Colonic mucosa (tissue), 4 donors: ENCODE data around the gene PKN1. TPM values are rescaled to one million over a fixed set of nuclear protein-coding genes. Genes with fewer than 3 reads are reported as not detected.
"Not testable (repeated sequence)": the region's sequence is repeated elsewhere in the genome, so short reads cannot be mapped to it uniquely, and the experiment has no call there.

Experiments
- DNase-seq: peaks from one replicate; pipeline ENCODE4 v3.0.0-alpha.2; 2020
- H3K27ac ChIP-seq: fragments of 200-600 bp; one replicate; pipeline ENCODE4 v1.8.0; 2021
- H3K27me3 ChIP-seq: fragments of 200-600 bp; one replicate; pipeline ENCODE4 v1.8.0; 2021
- H3K36me3 ChIP-seq: fragments of 200-600 bp; one replicate; pipeline ENCODE4 v1.8.0; 2021
- H3K4me1 ChIP-seq: fragments of 200-600 bp; one replicate; pipeline ENCODE4 v1.8.0; 2021; ENCODE audit warnings: mild to moderate bottlenecking
- H3K4me3 ChIP-seq: fragments of 200-600 bp; one replicate; pipeline ENCODE4 v1.8.0; 2021
- H3K9ac ChIP-seq, 2 donors: one replicate each; pipeline ENCODE4 v1.7.0; 2013; ENCODE audit warnings: control low read depth in 2 of 2, low read depth in 2 of 2, low read length in 2 of 2
- H3K9me3 ChIP-seq: fragments of 200-600 bp; one replicate; pipeline ENCODE4 v1.8.0; 2021
- intact Hi-C: fragments of 100-400 bp; cut with DNase I; formaldehyde crosslinking; loops from one replicate; pipeline ENCODE4 v1.14.1; 2022
- total RNA-seq, 2 donors: library from RNA; stranded (reverse); fragmentation: NEBNext Ultra II Directional in 1 of 2; extraction: Animal tissue kit (Norgen Biotek cat#: 25700) in 1 of 2; gene quantifications; one replicate each; pipeline ENCODE4 v1.2.1, GENCODE V29; 2021
- TF ChIP-seq, protein P1 (sequence below): fragments of 200-600 bp; IDR thresholded peaks from one replicate; pipeline ENCODE4 v1.8.0; 2022; ENCODE audit warnings: antibody characterized with exemption, mild to moderate bottlenecking
- donor health status: healthy.
- donor health status: DM: no; HTN: no; CAD: no.
- donor health status: DM: no; HTN: no; CAD: no.

The PKN1 gene
- total RNA-seq, 2 donors from 2014 or later, result 35.9 to 37.5 TPM

- Histone ChIP-seq H3K9me3 (no peaks in the 10 kb centered on the region), H3K4me3 (no peak overlapping the region), H3K27me3 (no peaks in the 10 kb centered on the region), H3K9ac (no peak overlapping the region), H3K27ac (no peak overlapping the region), H3K4me1 (peaks cover 5% of the 10 kb centered on the region), H3K36me3 (no peaks in the 10 kb centered on the region)
- intact Hi-C loops, result no loop called here
- TF ChIP-seq, protein P1, sequence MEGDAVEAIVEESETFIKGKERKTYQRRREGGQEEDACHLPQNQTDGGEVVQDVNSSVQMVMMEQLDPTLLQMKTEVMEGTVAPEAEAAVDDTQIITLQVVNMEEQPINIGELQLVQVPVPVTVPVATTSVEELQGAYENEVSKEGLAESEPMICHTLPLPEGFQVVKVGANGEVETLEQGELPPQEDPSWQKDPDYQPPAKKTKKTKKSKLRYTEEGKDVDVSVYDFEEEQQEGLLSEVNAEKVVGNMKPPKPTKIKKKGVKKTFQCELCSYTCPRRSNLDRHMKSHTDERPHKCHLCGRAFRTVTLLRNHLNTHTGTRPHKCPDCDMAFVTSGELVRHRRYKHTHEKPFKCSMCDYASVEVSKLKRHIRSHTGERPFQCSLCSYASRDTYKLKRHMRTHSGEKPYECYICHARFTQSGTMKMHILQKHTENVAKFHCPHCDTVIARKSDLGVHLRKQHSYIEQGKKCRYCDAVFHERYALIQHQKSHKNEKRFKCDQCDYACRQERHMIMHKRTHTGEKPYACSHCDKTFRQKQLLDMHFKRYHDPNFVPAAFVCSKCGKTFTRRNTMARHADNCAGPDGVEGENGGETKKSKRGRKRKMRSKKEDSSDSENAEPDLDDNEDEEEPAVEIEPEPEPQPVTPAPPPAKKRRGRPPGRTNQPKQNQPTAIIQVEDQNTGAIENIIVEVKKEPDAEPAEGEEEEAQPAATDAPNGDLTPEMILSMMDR, result no peak
- no peak for DNase-seq
These were observed 69.4 kb downstream of the PKN1 start for GRCh38 chr19:14502334-14503092.

GRCh38 chr19:14503285-14503684 lies 70.2 kb downstream of the PKN1 start:
- intact Hi-C loops, result no loop called here
- DNase-seq, result no peak
- no peak overlapping the region for H3K4me3 ChIP-seq
- TF ChIP-seq, protein P1, result no peak
- no peaks in the 10 kb centered on the region for H3K9me3 ChIP-seq
- H3K36me3 ChIP-seq, result no peaks in the 10 kb centered on the region
- H3K9ac ChIP-seq, result no peak overlapping the region
- no peak overlapping the region for H3K27ac ChIP-seq
- peaks cover 5% of the 10 kb centered on the region for H3K4me1 ChIP-seq
- no peaks in the 10 kb centered on the region for H3K27me3 ChIP-seq

GRCh38 chr19:14504575-14504974 lies 71.5 kb downstream of the PKN1 start:
- intact Hi-C loops, H3K9ac ChIP-seq, H3K4me3 ChIP-seq, DNase-seq, H3K4me1 ChIP-seq, H3K36me3 ChIP-seq, H3K27me3 ChIP-seq, H3K9me3 ChIP-seq, H3K27ac ChIP-seq: not testable (repeated sequence)

- Histone ChIP-seq H3K9ac (peak overlapping the region in 1 of 2 donors; percentile 69), H3K4me3 (no peak overlapping the region)
These were observed 72.6 kb downstream of the PKN1 start for GRCh38 chr19:14505488-14506239.

GRCh38 chr19:14507704-14508542 lies 74.8 kb downstream of the PKN1 start:
- Histone ChIP-seq H3K36me3 (no peaks in the 10 kb centered on the region), H3K9ac (peak overlapping the region in 1 of 2 donors; percentile 26), H3K4me3 (no peak overlapping the region), H3K9me3 (no peaks in the 10 kb centered on the region), H3K4me1 (peaks cover 5% of the 10 kb centered on the region), H3K27me3 (no peaks in the 10 kb centered on the region), H3K27ac (no peak overlapping the region)
- intact Hi-C loops, result no loop called here
- TF ChIP-seq, protein P1, result no peak
- no peak for DNase-seq

More at GRCh38 chr19:14505488-14506239, 72.6 kb downstream of the PKN1 start:
- Histone ChIP-seq H3K27ac (peak overlapping the region; percentile 79), H3K27me3 (no peaks in the 10 kb centered on the region), H3K9me3 (no peaks in the 10 kb centered on the region), H3K4me1 (peaks cover 5% of the 10 kb centered on the region), H3K36me3 (no peaks in the 10 kb centered on the region)
- intact Hi-C loops, result no loop called here
- TF ChIP-seq, protein P1, result peak; percentile 76
- DNase-seq, result peak; percentile 83
